ENCODE results near the gene NR4A1. TPM values are rescaled to one million over a fixed set of nuclear protein-coding genes. Genes with fewer than 3 reads are reported as not detected.

The NR4A1 gene
- 11.1 TPM for total RNA-seq

GRCh38 chr12:52050758-52051541, at the start of gene NR4A1:
TSS of gene NR4A1 (plus strand) at chr12:52051442. CDS start at chr12:52054329, 2,887 bp downstream.

GRCh38 chr12:52006726-52007157, 44.5 kb upstream of the NR4A1 start, which contains the start of gene TAMALIN:
TSS of gene TAMALIN (plus strand) at chr12:52006946. CDS start at chr12:52007020, 74 bp downstream.

GRCh38 chr12:52069327-52070184, 18.3 kb downstream of the NR4A1 start, which contains the start of gene ATG101:
TSS of gene ATG101 (plus strand) at chr12:52069978. CDS start at chr12:52073651, 3,673 bp downstream.

GRCh38 chr12:52079576-52080402, 28.5 kb downstream of the NR4A1 start, which contains the start of gene SMIM41:
TSS of gene SMIM41 (plus strand) at chr12:52079704. CDS start at chr12:52079780, 76 bp downstream.

Other genes with a start within 250 kb of the NR4A1 start
- gene FIGNL2, start 202.7 kb upstream of the NR4A1 start, total RNA-seq, result 1.2 TPM
- not detected for gene ANKRD33, start 163.3 kb upstream of the NR4A1 start, total RNA-seq
- 8.8 TPM for gene ACVRL1, start 143.9 kb upstream of the NR4A1 start, total RNA-seq
- gene ACVR1B, start 99.7 kb upstream of the NR4A1 start, total RNA-seq, result 48.0 TPM
- 3.2 TPM for gene TAMALIN, start 44.5 kb upstream of the NR4A1 start, total RNA-seq
- 30.7 TPM for gene ATG101, start 18.5 kb downstream of the NR4A1 start, total RNA-seq
- not detected for gene SMIM41, start 28.3 kb downstream of the NR4A1 start, total RNA-seq
- not detected for gene KRT80, start 140.6 kb downstream of the NR4A1 start, total RNA-seq
- gene KRT7, start 181.8 kb downstream of the NR4A1 start, total RNA-seq, result not detected
- 0.46 TPM for gene KRT86, start 223.2 kb downstream of the NR4A1 start, total RNA-seq
- gene KRT81, start 240.1 kb downstream of the NR4A1 start, total RNA-seq, result 0.23 TPM

Measured in diencephalon (tissue), 1 donor.